DMS53 treated with DMSO at 0.1 percent for 48 hours (cell line): ENCODE measurements around the gene ATN1.
"Not testable (repeated sequence)": the region's sequence is repeated elsewhere in the genome, so short reads cannot be mapped to it uniquely, and the experiment has no call there.

ENCODE experiments used
- DNase-seq: peaks from one replicate; lab custom pipeline; 2025; ENCODE audit not compliant: unreplicated experiment; lab: John Stamatoyannopoulos, UW

The ATN1 gene

GRCh38 chr12:6903722-6904121 is 24.0 kb upstream of the ATN1 start:
- DNase-seq: no peak

- peak; percentile 99 for DNase-seq
Observed at GRCh38 chr12:6904280-6905276, 23.2 kb upstream of the ATN1 start, which contains the start of gene LRRC23. Gene LRRC23, plus strand, starts transcription at chr12:6904822. Its CDS starts 812 bp downstream, at chr12:6905634.

GRCh38 chr12:6905414-6906040 is 22.2 kb upstream of the ATN1 start:
- DNase-seq: no peak

- DNase-seq: not testable (repeated sequence)
Observed at GRCh38 chr12:6908141-6908540, 19.6 kb upstream of the ATN1 start.

GRCh38 chr12:6909421-6910145 is 18.2 kb upstream of the ATN1 start:
- DNase-seq: no peak

- no peak for DNase-seq
Observed at GRCh38 chr12:6912164-6912935, 15.4 kb upstream of the ATN1 start.

- peak; percentile 58 for DNase-seq
Observed at GRCh38 chr12:6914246-6914946, 13.4 kb upstream of the ATN1 start, which contains the start of gene ENO2. Gene ENO2, plus strand, starts transcription at chr12:6914580. Its CDS starts 1,253 bp downstream, at chr12:6915833.

- DNase-seq: no peak
Observed at GRCh38 chr12:6914947-6915788, 12.6 kb upstream of the ATN1 start.

GRCh38 chr12:6915789-6916285 is 11.9 kb upstream of the ATN1 start:
- no peak for DNase-seq

GRCh38 chr12:6916426-6917200 is 11.1 kb upstream of the ATN1 start:
- DNase-seq: no peak

GRCh38 chr12:6917491-6918231 is 10.1 kb upstream of the ATN1 start:
- DNase-seq: no peak

- no peak for DNase-seq
Observed at GRCh38 chr12:6919588-6919987, 8.2 kb upstream of the ATN1 start.

GRCh38 chr12:6921539-6921938 is 6.2 kb upstream of the ATN1 start:
- no peak for DNase-seq

GRCh38 chr12:6921996-6922946 is 5.5 kb upstream of the ATN1 start:
- peak; percentile 43 for DNase-seq

GRCh38 chr12:6923003-6923732 is 4.6 kb upstream of the ATN1 start:
- no peak for DNase-seq

- no peak for DNase-seq
Observed at GRCh38 chr12:6923851-6924250, 3.9 kb upstream of the ATN1 start.
